Measurements from ENCODE around the gene PPP1R17. TPM values are rescaled to one million over a fixed set of nuclear protein-coding genes. Genes with fewer than 3 reads are reported as not detected.

The PPP1R17 gene
- total and polyA plus RNA-seq, 3 experiments from 2014 or later, result not detected

DNA sequence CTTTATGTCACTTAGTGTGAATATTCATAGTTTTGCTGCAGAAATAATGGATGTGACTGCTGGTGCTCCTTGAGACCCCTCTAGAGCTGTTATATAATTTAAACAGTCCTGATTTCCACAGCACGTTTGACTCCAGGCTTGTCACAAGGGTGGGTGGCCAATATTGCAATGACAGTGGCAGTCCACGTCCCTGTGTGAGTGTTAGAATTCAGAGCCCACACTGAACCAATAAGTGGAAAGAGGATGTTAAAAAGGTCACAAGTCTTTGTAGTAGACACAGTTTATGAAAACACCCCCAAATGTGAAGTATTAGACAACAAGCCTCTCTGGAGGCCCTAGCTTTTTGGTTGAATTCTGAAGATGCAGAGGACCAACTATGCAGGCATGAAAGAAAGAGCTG is 2.0 kb downstream of the PPP1R17 start:
- Mint-ChIP-seq H3K27ac (no peak overlapping the region), H3K27me3 (no peaks in the 10 kb centered on the region), H3K4me1 (no peaks in the 10 kb centered on the region), H3K36me3 (no peaks in the 10 kb centered on the region), H3K4me3 (no peak overlapping the region), H3K9me3 (peaks cover 0 to 5% (median 4%) of the 10 kb centered on the region in 5 donors)
- H3K36me3 ChIP-seq (ENCODE audit: insufficient read depth, low read length), result no peaks in the 10 kb centered on the region
- H3K4me3 ChIP-seq (ENCODE audit: low read length), result no peak overlapping the region
- H3K27ac ChIP-seq (ENCODE audit: low read depth, low read length), result no peak overlapping the region
- ChIA-PET POLR2A (no interaction called here), CTCF (no interaction called here)
- no peaks in the 10 kb centered on the region for H3K9me3 ChIP-seq (ENCODE audit: low read length)
- no peak for DNase-seq
- H3K4me1 ChIP-seq (ENCODE audit: insufficient read depth, low read length), result no peaks in the 10 kb centered on the region
- H3K27me3 ChIP-seq (ENCODE audit: insufficient read depth, low read length, poor library complexity, severe bottlenecking), result no peaks in the 10 kb centered on the region

DNA sequence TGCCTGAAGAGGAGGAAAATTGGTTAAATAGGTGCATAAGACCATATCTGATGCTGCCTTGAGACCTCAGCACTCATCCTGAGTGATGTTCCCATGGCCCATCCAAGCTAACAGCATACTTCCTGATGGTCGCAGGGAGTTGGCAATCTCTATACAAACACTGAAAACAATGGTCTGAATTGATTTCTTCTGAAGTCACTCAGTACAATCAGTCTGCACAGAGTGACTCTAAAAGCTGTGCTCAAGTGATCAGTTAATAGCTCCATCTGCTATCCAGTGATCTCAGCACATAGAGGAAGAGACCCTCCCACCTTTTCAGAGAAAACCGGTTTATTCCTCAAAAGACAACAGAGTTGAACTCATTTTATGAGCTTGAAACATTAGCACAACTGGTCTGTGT is 3.9 kb downstream of the PPP1R17 start:
- no peaks in the 10 kb centered on the region for H3K4me1 Mint-ChIP-seq
- no peak overlapping the region for H3K27ac ChIP-seq (ENCODE audit: low read depth, low read length)
- no peaks in the 10 kb centered on the region for H3K9me3 ChIP-seq (ENCODE audit: low read length)
- H3K9me3 Mint-ChIP-seq, result peaks cover 0 to 10% (median 3%) of the 10 kb centered on the region in 5 donors
- no peaks in the 10 kb centered on the region for H3K4me1 ChIP-seq (ENCODE audit: insufficient read depth, low read length)
- no peak overlapping the region for H3K4me3 ChIP-seq (ENCODE audit: low read length)
- no peaks in the 10 kb centered on the region for H3K27me3 Mint-ChIP-seq
- H3K36me3 ChIP-seq (ENCODE audit: insufficient read depth, low read length), result no peaks in the 10 kb centered on the region
- no peak overlapping the region for H3K27ac Mint-ChIP-seq
- DNase-seq, result no peak
- ChIA-PET CTCF (no interaction called here), POLR2A (no interaction called here)
- no peaks in the 10 kb centered on the region for H3K27me3 ChIP-seq (ENCODE audit: insufficient read depth, low read length, poor library complexity, severe bottlenecking)
- H3K36me3 Mint-ChIP-seq, result no peaks in the 10 kb centered on the region
- no peak overlapping the region for H3K4me3 Mint-ChIP-seq

DNA sequence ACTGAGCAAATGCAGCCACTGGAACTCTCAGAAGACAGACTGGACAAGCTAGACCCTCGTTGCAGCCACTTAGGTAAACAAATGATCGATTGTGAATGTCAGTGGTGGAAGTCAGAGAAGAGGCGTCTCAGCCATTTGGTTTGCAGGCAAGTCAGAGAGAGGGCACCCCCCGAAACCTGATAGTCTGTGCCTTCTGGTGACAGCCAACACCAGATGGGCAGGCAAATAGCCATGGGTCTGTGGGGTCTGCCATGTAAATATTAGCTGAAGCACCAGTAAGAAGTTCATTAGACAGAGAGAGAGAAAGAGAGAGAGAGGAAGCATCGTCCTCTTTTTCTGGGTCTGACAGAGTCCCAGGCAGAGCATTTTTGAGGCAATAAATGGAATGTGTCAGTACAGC is 5.4 kb downstream of the PPP1R17 start:
- Mint-ChIP-seq H3K4me1 (no peaks in the 10 kb centered on the region), H3K9me3 (peaks cover 0 to 8% (median 3%) of the 10 kb centered on the region in 5 donors), H3K36me3 (no peaks in the 10 kb centered on the region), H3K4me3 (no peak overlapping the region), H3K27ac (no peak overlapping the region), H3K27me3 (no peaks in the 10 kb centered on the region)
- Histone ChIP-seq H3K9me3 (ENCODE audit: low read length) (no peaks in the 10 kb centered on the region), H3K4me3 (ENCODE audit: low read length) (no peak overlapping the region), H3K36me3 (ENCODE audit: insufficient read depth, low read length) (no peaks in the 10 kb centered on the region), H3K4me1 (ENCODE audit: insufficient read depth, low read length) (no peaks in the 10 kb centered on the region), H3K27me3 (ENCODE audit: insufficient read depth, low read length, poor library complexity, severe bottlenecking) (no peaks in the 10 kb centered on the region), H3K27ac (ENCODE audit: low read depth, low read length) (no peak overlapping the region)
- CTCF ChIA-PET, result no interaction called here
- POLR2A ChIA-PET, result no interaction called here
- no peak for DNase-seq

DNA sequence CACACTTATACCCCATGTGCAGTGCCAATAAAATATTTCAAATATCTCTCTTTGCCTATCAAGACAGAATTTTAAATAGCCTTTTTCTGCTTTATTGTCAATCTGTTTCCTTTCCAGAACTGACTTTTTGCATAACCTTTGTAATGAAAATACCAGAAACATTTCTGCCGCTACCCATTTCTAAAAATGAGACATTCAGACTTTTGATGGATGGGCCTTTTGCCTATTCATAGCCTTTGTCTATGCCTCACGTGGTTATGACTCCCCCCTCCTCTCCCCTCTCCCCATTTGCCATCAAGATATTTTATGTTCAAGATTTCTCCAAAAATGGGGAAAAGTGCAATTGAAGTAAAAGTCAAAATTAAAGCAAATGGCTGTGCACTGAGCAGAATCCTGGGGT is 5.9 kb downstream of the PPP1R17 start:
- DNase-seq, result no peak
- H3K27me3 ChIP-seq (ENCODE audit: insufficient read depth, low read length, poor library complexity, severe bottlenecking), result no peaks in the 10 kb centered on the region
- H3K9me3 Mint-ChIP-seq, result peaks cover 0 to 8% (median 3%) of the 10 kb centered on the region in 5 donors
- no peaks in the 10 kb centered on the region for H3K4me1 ChIP-seq (ENCODE audit: insufficient read depth, low read length)
- ChIA-PET CTCF (no interaction called here), POLR2A (no interaction called here)
- H3K36me3 Mint-ChIP-seq, result no peaks in the 10 kb centered on the region
- H3K27me3 Mint-ChIP-seq, result no peaks in the 10 kb centered on the region
- H3K27ac ChIP-seq (ENCODE audit: low read depth, low read length), result no peak overlapping the region
- no peak overlapping the region for H3K27ac Mint-ChIP-seq
- H3K4me3 Mint-ChIP-seq, result no peak overlapping the region
- no peaks in the 10 kb centered on the region for H3K4me1 Mint-ChIP-seq
- H3K36me3 ChIP-seq (ENCODE audit: insufficient read depth, low read length), result no peaks in the 10 kb centered on the region
- H3K4me3 ChIP-seq (ENCODE audit: low read length), result no peak overlapping the region
- no peaks in the 10 kb centered on the region for H3K9me3 ChIP-seq (ENCODE audit: low read length)

DNA sequence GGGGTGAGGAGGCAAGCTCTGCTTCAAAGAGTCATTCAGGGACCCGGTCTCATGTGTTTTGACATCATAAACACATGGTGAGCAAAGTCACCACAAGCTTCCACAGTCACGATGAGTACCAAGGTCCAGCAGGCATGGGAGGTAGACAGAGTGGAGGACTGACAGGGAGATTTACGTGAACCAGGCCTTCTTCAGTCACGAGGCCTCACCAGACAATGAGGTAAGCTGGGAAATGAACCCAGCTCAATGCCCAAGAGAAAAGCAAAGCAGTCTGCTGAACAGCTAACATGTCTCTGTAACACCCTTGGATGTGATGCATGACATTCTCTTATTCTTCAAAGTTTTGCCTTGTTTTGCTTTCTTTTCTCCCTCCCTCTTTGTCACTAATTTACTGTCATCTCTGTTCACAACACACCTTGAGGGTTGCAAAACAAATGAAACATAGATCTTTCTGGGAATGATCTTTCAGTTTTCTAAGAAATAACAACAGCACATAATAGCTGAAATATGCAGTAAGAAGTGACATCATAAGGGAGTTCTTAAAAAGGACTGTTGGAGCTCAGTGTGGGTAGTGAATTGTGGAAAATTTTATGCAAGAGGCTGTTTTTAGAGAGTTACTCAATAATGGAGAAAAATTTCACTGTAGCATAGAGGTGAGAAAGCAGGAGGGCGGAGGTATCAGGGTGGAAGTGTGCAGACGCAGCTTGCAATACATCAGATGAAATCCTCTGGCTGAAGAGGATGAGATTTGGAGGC is 9.0 kb downstream of the PPP1R17 start:
- Histone ChIP-seq H3K27me3 (ENCODE audit: insufficient read depth, low read length, poor library complexity, severe bottlenecking) (no peaks in the 10 kb centered on the region), H3K4me1 (ENCODE audit: insufficient read depth, low read length) (no peaks in the 10 kb centered on the region), H3K27ac (ENCODE audit: low read depth, low read length) (no peak overlapping the region), H3K9me3 (ENCODE audit: low read length) (no peaks in the 10 kb centered on the region), H3K4me3 (ENCODE audit: low read length) (no peak overlapping the region), H3K36me3 (ENCODE audit: insufficient read depth, low read length) (no peaks in the 10 kb centered on the region)
- H3K9me3 Mint-ChIP-seq, result peaks cover 0 to 8% (median 1%) of the 10 kb centered on the region in 5 donors
- no peak for DNase-seq
- H3K36me3 Mint-ChIP-seq, result no peaks in the 10 kb centered on the region
- no peaks in the 10 kb centered on the region for H3K27me3 Mint-ChIP-seq
- no peak overlapping the region for H3K27ac Mint-ChIP-seq
- H3K4me1 Mint-ChIP-seq, result no peaks in the 10 kb centered on the region
- ChIA-PET CTCF (no interaction called here), POLR2A (no interaction called here)
- H3K4me3 Mint-ChIP-seq, result no peak overlapping the region

DNA sequence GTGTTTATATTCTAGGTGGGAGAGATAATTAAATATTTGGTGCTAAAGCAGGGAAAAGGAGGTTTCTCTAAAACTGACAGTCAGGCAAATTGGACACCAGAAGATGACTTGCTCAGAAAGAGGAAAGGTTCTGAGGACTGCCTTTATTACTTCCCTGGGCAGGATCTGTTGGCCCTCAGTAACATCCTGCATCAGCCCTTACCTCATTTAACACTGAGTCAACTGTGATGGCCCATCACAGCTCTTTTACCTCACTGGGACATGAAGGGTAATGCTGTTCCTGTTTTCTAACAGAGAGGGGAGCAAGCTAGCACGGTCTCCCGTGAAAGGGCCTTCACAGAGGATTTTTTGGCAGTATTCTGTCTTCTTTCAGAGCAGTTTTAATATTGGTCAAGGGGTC is 12.0 kb downstream of the PPP1R17 start:
- H3K27me3 Mint-ChIP-seq, result no peaks in the 10 kb centered on the region
- no peaks in the 10 kb centered on the region for H3K4me1 Mint-ChIP-seq
- no peak overlapping the region for H3K27ac Mint-ChIP-seq
- no peak overlapping the region for H3K4me3 ChIP-seq (ENCODE audit: low read length)
- H3K4me1 ChIP-seq (ENCODE audit: insufficient read depth, low read length), result no peaks in the 10 kb centered on the region
- H3K36me3 ChIP-seq (ENCODE audit: insufficient read depth, low read length), result no peaks in the 10 kb centered on the region
- no peak overlapping the region for H3K27ac ChIP-seq (ENCODE audit: low read depth, low read length)
- CTCF ChIA-PET, result no interaction called here
- no peaks in the 10 kb centered on the region for H3K27me3 ChIP-seq (ENCODE audit: insufficient read depth, low read length, poor library complexity, severe bottlenecking)
- POLR2A ChIA-PET, result no interaction called here
- no peak overlapping the region for H3K4me3 Mint-ChIP-seq
- H3K36me3 Mint-ChIP-seq, result no peaks in the 10 kb centered on the region
- DNase-seq, result no peak
- H3K9me3 Mint-ChIP-seq, result peaks cover 0 to 15% (median 3%) of the 10 kb centered on the region in 5 donors
- no peaks in the 10 kb centered on the region for H3K9me3 ChIP-seq (ENCODE audit: low read length)

DNA sequence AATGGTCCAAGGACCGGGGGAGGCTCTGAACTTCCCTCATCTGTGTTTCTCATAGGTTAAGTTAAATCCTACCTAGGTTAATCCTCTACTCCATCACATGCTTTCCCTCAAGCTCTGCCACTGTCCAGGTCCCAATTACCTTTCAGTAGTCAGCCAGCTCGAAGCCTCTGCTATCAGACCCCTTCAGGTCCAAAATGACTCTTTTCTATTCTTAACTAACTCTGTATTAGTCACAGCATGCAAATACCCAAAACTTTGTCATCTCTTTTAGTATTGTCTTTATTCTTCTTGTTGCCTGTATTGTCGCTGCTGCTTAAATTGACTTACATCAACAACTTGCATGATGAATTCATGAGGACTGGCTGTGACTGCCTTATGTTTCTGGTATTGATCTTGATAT is 15.3 kb downstream of the PPP1R17 start:
- CTCF ChIA-PET, result no interaction called here
- no peak for DNase-seq
- Histone ChIP-seq H3K4me1 (ENCODE audit: insufficient read depth, low read length) (no peaks in the 10 kb centered on the region), H3K4me3 (ENCODE audit: low read length) (no peak overlapping the region), H3K27me3 (ENCODE audit: insufficient read depth, low read length, poor library complexity, severe bottlenecking) (no peaks in the 10 kb centered on the region), H3K9me3 (ENCODE audit: low read length) (no peaks in the 10 kb centered on the region), H3K27ac (ENCODE audit: low read depth, low read length) (no peak overlapping the region), H3K36me3 (ENCODE audit: insufficient read depth, low read length) (no peaks in the 10 kb centered on the region)
- Mint-ChIP-seq H3K27ac (no peak overlapping the region), H3K36me3 (no peaks in the 10 kb centered on the region), H3K27me3 (no peaks in the 10 kb centered on the region), H3K4me3 (no peak overlapping the region), H3K9me3 (peaks cover 1 to 10% (median 3%) of the 10 kb centered on the region in 5 donors), H3K4me1 (no peaks in the 10 kb centered on the region)
- POLR2A ChIA-PET, result no interaction called here

DNA sequence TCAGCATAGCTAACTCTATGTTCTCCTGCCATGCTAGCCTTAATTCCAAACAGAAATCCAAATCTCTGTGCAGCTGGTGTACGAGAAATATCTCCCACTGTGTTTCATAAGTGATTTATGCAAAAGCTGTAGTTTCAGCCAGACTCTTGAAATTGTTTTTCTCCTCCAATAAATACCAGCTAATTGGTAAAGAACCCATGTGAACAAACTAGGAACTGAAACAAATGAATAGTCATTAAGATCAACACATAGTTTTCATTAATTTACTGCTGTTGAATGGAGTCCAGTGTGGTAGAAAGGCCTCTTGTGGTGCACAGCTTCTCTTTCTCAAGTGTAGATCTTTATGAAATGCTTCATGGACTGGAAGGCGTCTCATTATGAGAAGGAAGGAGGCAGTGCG is 18.4 kb downstream of the PPP1R17 start:
- no peak overlapping the region for H3K27ac Mint-ChIP-seq
- CTCF ChIA-PET, result no interaction called here
- no peaks in the 10 kb centered on the region for H3K4me1 Mint-ChIP-seq
- Histone ChIP-seq H3K27me3 (ENCODE audit: insufficient read depth, low read length, poor library complexity, severe bottlenecking) (no peaks in the 10 kb centered on the region), H3K27ac (ENCODE audit: low read depth, low read length) (no peak overlapping the region), H3K9me3 (ENCODE audit: low read length) (no peaks in the 10 kb centered on the region), H3K4me1 (ENCODE audit: insufficient read depth, low read length) (no peaks in the 10 kb centered on the region), H3K4me3 (ENCODE audit: low read length) (no peak overlapping the region), H3K36me3 (ENCODE audit: insufficient read depth, low read length) (no peaks in the 10 kb centered on the region)
- H3K36me3 Mint-ChIP-seq, result no peaks in the 10 kb centered on the region
- no peak for DNase-seq
- no peak overlapping the region for H3K4me3 Mint-ChIP-seq
- POLR2A ChIA-PET, result no interaction called here
- no peaks in the 10 kb centered on the region for H3K27me3 Mint-ChIP-seq
- H3K9me3 Mint-ChIP-seq, result peaks cover 0 to 8% (median 4%) of the 10 kb centered on the region in 5 donors

DNA sequence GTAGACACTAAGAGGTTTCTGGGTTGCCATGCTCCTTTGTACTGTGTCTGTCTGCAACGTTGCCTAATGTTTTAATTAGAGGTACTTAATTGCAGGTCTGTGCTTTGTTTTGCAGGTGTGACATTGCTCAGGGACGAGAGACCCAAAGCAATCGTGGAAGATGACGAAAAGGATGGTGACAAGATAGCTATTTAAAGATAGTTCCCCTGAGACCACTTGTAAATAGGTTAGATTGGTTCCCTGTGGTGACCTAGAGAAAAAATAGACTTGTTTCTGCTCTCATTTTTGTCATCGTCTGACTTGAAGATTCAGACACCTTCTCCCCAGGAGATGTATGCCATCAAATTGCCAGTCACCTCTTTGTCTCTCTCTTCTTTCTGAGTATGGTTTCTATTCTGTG is 20.1 kb downstream of the PPP1R17 start:
- no peaks in the 10 kb centered on the region for H3K27me3 ChIP-seq (ENCODE audit: insufficient read depth, low read length, poor library complexity, severe bottlenecking)
- H3K27me3 Mint-ChIP-seq, result no peaks in the 10 kb centered on the region
- H3K36me3 ChIP-seq (ENCODE audit: insufficient read depth, low read length), result no peaks in the 10 kb centered on the region
- H3K9me3 ChIP-seq (ENCODE audit: low read length), result no peaks in the 10 kb centered on the region
- no peaks in the 10 kb centered on the region for H3K4me1 ChIP-seq (ENCODE audit: insufficient read depth, low read length)
- POLR2A ChIA-PET, result no interaction called here
- DNase-seq, result no peak
- no peak overlapping the region for H3K4me3 Mint-ChIP-seq
- CTCF ChIA-PET, result no interaction called here
- H3K9me3 Mint-ChIP-seq, result peaks cover 0 to 5% (median 4%) of the 10 kb centered on the region in 5 donors
- no peak overlapping the region for H3K27ac ChIP-seq (ENCODE audit: low read depth, low read length)
- H3K36me3 Mint-ChIP-seq, result no peaks in the 10 kb centered on the region
- H3K27ac Mint-ChIP-seq, result no peak overlapping the region
- H3K4me1 Mint-ChIP-seq, result no peaks in the 10 kb centered on the region
- no peak overlapping the region for H3K4me3 ChIP-seq (ENCODE audit: low read length)
